ENCODE data around the gene PRSS16.

The PRSS16 gene

GRCh38 chr6:27241443-27241842, 6.1 kb upstream of the PRSS16 start:
- Histone ChIP-seq H3K4me3 (IDR thresholded peaks at IDR 0.05; ENCODE audit: insufficient read depth, low read depth, low read length) (no peak overlapping the region), H3K27me3 (ENCODE audit: insufficient read depth, low read depth) (no peaks in the 10 kb centered on the region), H3K9ac (no peak overlapping the region), H3K4me2 (no peak overlapping the region), H3K36me3 (ENCODE audit: insufficient read depth) (no peaks in the 10 kb centered on the region), H3K79me2 (ENCODE audit: insufficient read depth, low read depth) (no peaks in the 10 kb centered on the region), H3K27ac (no peak overlapping the region), H2AFZ (ENCODE audit: low read depth) (no peak overlapping the region), H3K4me1 (ENCODE audit: low read depth, poor library complexity, severe bottlenecking) (no peaks in the 10 kb centered on the region), H4K20me1 (ENCODE audit: insufficient read depth) (no peaks in the 10 kb centered on the region)
- no peak for TF ChIP-seq CTCF (conservative IDR thresholded peaks at IDR 0.05; ENCODE audit: low read depth, low read length)

- Histone ChIP-seq H3K4me1 (ENCODE audit: low read depth, poor library complexity, severe bottlenecking) (no peaks in the 10 kb centered on the region), H3K27me3 (ENCODE audit: insufficient read depth, low read depth) (no peaks in the 10 kb centered on the region), H3K36me3 (ENCODE audit: insufficient read depth) (no peaks in the 10 kb centered on the region), H3K27ac (no peak overlapping the region), H3K4me3 (IDR thresholded peaks at IDR 0.05; ENCODE audit: insufficient read depth, low read depth, low read length) (no peak overlapping the region), H3K9ac (no peak overlapping the region), H3K4me2 (no peak overlapping the region), H3K79me2 (ENCODE audit: insufficient read depth, low read depth) (no peaks in the 10 kb centered on the region), H2AFZ (ENCODE audit: low read depth) (no peak overlapping the region), H4K20me1 (ENCODE audit: insufficient read depth) (no peaks in the 10 kb centered on the region)
- no peak for TF ChIP-seq CTCF (conservative IDR thresholded peaks at IDR 0.05; ENCODE audit: low read depth, low read length)
Observed at GRCh38 chr6:27242589-27243265, 4.8 kb upstream of the PRSS16 start.

GRCh38 chr6:27248783-27249182, 1.3 kb downstream of the PRSS16 start:
- H3K9ac ChIP-seq, result no peak overlapping the region
- no peak overlapping the region for H3K27ac ChIP-seq
- no peaks in the 10 kb centered on the region for H3K79me2 ChIP-seq (ENCODE audit: insufficient read depth, low read depth)
- H3K4me2 ChIP-seq, result no peak overlapping the region
- no peak overlapping the region for H3K4me3 ChIP-seq (IDR thresholded peaks at IDR 0.05; ENCODE audit: insufficient read depth, low read depth, low read length)
- no peak for TF ChIP-seq CTCF (conservative IDR thresholded peaks at IDR 0.05; ENCODE audit: low read depth, low read length)
- no peaks in the 10 kb centered on the region for H4K20me1 ChIP-seq (ENCODE audit: insufficient read depth)
- H3K36me3 ChIP-seq (ENCODE audit: insufficient read depth), result no peaks in the 10 kb centered on the region
- no peak overlapping the region for H2AFZ ChIP-seq (ENCODE audit: low read depth)
- peaks cover 16% of the 10 kb centered on the region for H3K4me1 ChIP-seq (ENCODE audit: low read depth, poor library complexity, severe bottlenecking)
- H3K27me3 ChIP-seq (ENCODE audit: insufficient read depth, low read depth), result no peaks in the 10 kb centered on the region

- Histone ChIP-seq H3K36me3 (ENCODE audit: insufficient read depth) (no peaks in the 10 kb centered on the region), H3K4me1 (ENCODE audit: low read depth, poor library complexity, severe bottlenecking) (peaks cover 16% of the 10 kb centered on the region), H4K20me1 (ENCODE audit: insufficient read depth) (no peaks in the 10 kb centered on the region), H3K79me2 (ENCODE audit: insufficient read depth, low read depth) (no peaks in the 10 kb centered on the region), H2AFZ (ENCODE audit: low read depth) (peak overlapping the region; percentile 94), H3K27me3 (ENCODE audit: insufficient read depth, low read depth) (no peaks in the 10 kb centered on the region), H3K4me2 (peak overlapping the region; percentile 69), H3K9ac (peak overlapping the region; percentile 71), H3K4me3 (IDR thresholded peaks at IDR 0.05; ENCODE audit: insufficient read depth, low read depth, low read length) (no peak overlapping the region), H3K27ac (peak overlapping the region; percentile 77)
- TF ChIP-seq CTCF (conservative IDR thresholded peaks at IDR 0.05; ENCODE audit: low read depth, low read length), result no peak
Observed at GRCh38 chr6:27250277-27251111, 3.0 kb downstream of the PRSS16 start.
